COLO829 (cell line): ENCODE measurements around the gene OPCML.

ENCODE experiments used
- DNase-seq: peaks from one replicate; pipeline ENCODE4 v3.0.0; 2012; ENCODE audit warnings: low spot score

OPCML gene

DNA sequence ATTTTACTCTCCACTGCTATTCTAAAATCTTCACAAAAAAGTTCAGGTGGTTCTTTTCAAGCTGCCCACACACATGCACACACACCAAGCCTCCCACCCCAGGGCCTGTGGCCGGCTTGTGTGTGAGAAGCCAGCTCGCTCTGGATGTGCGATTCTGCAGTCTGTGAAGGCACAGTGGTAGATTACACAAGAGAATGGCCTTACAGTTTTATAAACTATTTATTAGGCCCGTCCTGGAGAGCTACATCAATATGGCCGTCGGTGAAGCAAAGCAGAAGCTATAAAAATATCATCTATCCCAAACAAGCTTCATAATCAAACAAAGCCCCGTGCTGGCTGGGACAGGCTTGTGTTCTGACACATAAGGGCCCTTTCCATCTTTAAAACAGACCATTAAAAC, 240.5 kb downstream of the OPCML start:
- DNase-seq = no peak

GRCh38 chr11:133285359-133285758, 246.9 kb downstream of the OPCML start:
- DNase-seq = no peak

GRCh38 chr11:133284156-133284555, 248.1 kb downstream of the OPCML start:
- no peak for DNase-seq

- no peak for DNase-seq
Measured at GRCh38 chr11:133277886-133278285, 254.4 kb downstream of the OPCML start.

- no peak for DNase-seq
Measured at GRCh38 chr11:133271871-133272776, 260.2 kb downstream of the OPCML start.

- no peak for DNase-seq
Measured at GRCh38 chr11:133271206-133271605, 261.1 kb downstream of the OPCML start.

GRCh38 chr11:133269267-133269666, 263.0 kb downstream of the OPCML start:
- no peak for DNase-seq

GRCh38 chr11:133266986-133267385, 265.3 kb downstream of the OPCML start:
- no peak for DNase-seq

- DNase-seq = no peak
Measured at GRCh38 chr11:133265530-133266035, 266.7 kb downstream of the OPCML start.

DNA sequence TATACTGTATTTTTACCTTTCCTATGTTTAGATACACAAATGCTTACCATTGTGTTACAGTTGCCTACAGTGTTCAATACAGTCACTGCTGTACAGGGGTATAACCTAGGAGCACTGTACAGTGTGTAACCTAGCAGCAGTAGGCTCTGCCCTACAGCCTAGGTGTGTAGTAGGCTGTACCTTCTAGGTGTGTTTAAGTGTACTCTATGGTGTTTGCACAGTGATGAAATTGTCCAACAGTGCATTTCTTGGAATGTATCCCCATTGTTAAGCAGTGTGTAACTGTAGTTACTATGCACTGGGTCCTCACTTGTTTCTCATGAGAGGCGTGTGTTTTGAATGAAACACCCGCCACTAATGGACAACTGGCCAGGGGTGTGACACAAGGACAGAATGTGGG, 269.0 kb downstream of the OPCML start:
- no peak for DNase-seq

DNA sequence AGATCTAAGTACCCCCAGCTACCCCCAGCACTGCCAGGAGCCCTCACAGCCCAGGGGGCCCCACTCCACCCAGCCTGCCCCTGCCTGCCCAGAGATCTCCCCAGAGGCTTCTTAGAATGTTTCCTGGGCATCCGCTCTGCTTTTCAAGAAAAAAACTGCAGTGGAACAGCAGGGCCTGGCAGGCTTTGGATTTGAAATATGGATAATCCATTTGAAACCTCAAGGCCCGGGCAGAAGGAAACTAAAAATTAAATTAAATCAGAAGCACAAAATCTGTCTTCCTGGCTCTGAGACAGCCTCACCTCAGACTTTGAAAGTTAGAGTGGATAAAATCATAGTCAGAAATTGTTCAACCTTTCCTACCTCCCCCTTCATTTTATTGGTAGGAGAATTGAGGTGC, 273.6 kb downstream of the OPCML start:
- no peak for DNase-seq

DNA sequence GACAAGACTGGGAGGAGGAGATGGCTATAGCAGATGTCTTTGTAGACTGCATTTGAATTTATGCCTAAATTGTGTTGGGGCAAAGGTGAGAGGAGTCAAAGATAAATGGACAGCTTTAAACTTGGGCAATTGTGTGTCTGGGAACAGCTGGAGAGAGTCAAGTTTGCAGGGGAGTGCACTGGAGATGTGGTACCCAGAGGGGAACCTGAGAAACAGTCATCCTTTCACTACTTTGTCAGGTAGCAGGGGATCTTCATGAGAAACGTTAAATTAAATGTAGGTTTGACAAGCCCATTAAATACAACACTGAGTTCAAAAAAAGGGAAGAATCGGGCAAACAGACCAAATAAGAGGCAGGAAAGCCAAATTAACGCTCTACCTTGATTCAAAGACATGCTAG, 277.7 kb downstream of the OPCML start:
- DNase-seq = no peak

DNA sequence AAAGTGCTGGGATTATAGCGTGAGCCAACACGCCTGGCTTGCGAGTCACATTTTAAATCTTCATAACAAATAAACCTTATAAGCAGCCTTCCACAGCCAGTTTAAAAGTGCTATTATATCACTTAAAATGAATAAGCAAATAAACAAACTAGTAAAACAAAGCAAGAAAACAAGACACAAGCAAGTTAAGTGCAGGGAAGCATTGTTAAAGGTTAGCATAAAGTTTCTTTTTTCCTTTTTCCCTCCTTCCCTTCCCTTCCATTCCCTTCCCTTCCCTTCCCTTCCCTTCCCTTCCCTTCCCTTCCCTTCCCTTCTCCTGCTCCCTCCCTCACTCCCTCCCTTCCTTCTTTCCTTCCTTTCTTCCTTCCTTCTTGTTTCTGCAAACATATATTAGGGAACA, 278.7 kb downstream of the OPCML start:
- DNase-seq = no peak

DNA sequence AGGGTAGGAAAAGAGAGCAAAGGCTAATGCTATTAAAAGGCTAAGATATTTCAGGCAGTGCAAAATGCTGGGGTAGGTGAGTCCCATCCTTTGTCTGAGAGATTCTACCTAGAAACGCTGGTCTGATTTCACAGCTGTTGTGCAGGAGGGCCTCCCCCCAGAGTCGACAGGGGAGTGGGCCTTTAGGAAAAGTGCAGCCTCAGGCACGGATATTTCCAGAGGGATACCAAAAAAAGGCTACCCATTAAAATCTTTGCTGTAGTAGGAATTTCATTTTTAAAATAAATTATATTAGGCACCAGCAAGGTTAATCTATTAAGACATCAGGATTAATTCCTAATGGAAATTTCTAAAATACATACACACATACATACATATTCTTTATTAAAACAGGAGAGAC, 280.5 kb downstream of the OPCML start:
- no peak for DNase-seq

- no peak for DNase-seq
Measured at GRCh38 chr11:133249530-133249929, 282.8 kb downstream of the OPCML start.

DNA sequence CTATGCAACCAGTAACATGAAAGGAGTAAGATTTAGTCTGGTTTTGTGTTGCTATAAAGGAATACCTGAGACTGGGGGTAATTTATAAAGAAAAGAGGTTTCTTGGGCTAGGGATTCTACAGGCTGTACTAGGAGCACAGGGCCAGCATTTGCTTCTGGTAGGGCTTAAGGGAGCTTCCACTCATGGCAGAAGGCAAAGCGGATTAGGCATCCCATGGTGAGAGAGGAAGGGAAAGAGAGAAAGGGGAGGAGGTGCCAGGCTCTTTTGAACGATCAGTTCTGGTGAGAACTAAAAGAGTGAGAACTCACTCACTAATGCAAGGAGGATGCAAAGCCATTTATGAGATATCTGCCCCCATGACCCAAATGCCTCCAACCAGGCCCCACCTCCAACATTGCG, 283.2 kb downstream of the OPCML start:
- DNase-seq = no peak

- DNase-seq = no peak
Measured at GRCh38 chr11:133243832-133244231, 288.5 kb downstream of the OPCML start.

GRCh38 chr11:133240908-133241655, 291.2 kb downstream of the OPCML start:
- no peak for DNase-seq

- DNase-seq = no peak
Measured at GRCh38 chr11:133239575-133239974, 292.7 kb downstream of the OPCML start.

- no peak for DNase-seq
Measured at GRCh38 chr11:133238495-133238894, 293.8 kb downstream of the OPCML start.

GRCh38 chr11:133238027-133238426, 294.3 kb downstream of the OPCML start:
- no peak for DNase-seq

DNA sequence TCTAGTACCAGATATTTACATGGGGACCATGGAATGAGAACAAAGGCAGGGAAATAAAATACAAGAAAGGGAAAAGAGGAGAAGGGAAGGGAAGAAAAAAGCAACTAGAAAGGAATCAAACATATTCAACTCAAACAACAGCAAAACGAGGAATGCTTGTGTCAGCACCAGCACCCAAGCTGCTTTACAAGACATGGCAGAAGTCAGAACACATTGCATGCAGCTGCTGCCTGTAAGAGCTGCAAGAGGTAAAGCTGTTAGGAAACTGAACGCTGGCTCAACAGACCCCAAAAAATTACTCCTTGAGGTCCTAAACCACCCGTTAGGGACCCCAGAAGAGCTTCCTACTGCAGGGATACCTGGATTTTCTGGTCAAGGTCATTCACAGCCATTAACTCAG, 296.9 kb downstream of the OPCML start:
- no peak for DNase-seq

- no peak for DNase-seq
Measured at GRCh38 chr11:133234883-133235282, 297.4 kb downstream of the OPCML start.
